Spleen (tissue), 11 donors: ENCODE data around the gene HIVEP3. TPM values are rescaled to one million over a fixed set of nuclear protein-coding genes. Genes with fewer than 3 reads are reported as not detected.

ENCODE experiments used
- DNase-seq: peaks from one replicate; pipeline ENCODE4 v3.0.0-alpha.2; 2020
- H3K27ac ChIP-seq, 8 donors: fragments of 200-600 bp; sonication (generic) in 7 of 8; 1 replicate in 4 of 8; 2 replicates in 4 of 8; pipeline versions ENCODE4 v1.5.0 to v1.8.0; 2016 to 2021; ENCODE audit warnings: inconsistent platforms in 4 of 8, mild to moderate bottlenecking in 4 of 8, moderate library complexity in 1 of 8
- H3K27me3 ChIP-seq, 7 donors: fragments of 200-600 bp; sonication (generic) in 6 of 7; replicated peaks in 1 of 7; 1 replicate in 4 of 7; 2 replicates in 3 of 7; pipeline versions ENCODE4 v1.5.0 to v1.8.0; 2016 to 2021; ENCODE audit warnings: inconsistent platforms in 3 of 7, mild to moderate bottlenecking in 1 of 7
- H3K36me3 ChIP-seq, 6 donors: fragments of 200-600 bp; sonication (generic) in 5 of 6; 1 replicate in 4 of 6; 2 replicates in 2 of 6; pipeline versions ENCODE4 v1.5.0 to v1.8.0; 2016 to 2021; ENCODE audit warnings: inconsistent platforms in 2 of 6
- H3K4me1 ChIP-seq, 6 donors: fragments of 200-600 bp; sonication (generic) in 5 of 6; 1 replicate in 3 of 6; 2 replicates in 3 of 6; pipeline versions ENCODE4 v1.5.0 to v1.8.0; 2016 to 2021; ENCODE audit warnings: inconsistent platforms in 3 of 6
- H3K4me3 ChIP-seq, 8 donors: fragments of 200-600 bp; sonication (generic) in 7 of 8; 1 replicate in 4 of 8; 2 replicates in 4 of 8; pipeline versions ENCODE4 v1.5.0 to v1.8.0; 2016 to 2021; ENCODE audit warnings: inconsistent platforms in 4 of 8, mild to moderate bottlenecking in 4 of 8, moderate library complexity in 2 of 8
- H3K9me3 ChIP-seq, 8 donors: fragments of 200-600 bp; sonication (generic) in 7 of 8; 1 replicate in 4 of 8; 2 replicates in 4 of 8; pipeline versions ENCODE4 v1.5.0 to v1.8.0; 2016 to 2021; ENCODE audit warnings: inconsistent platforms in 4 of 8
- CTCF ChIP-seq, 11 experiments: fragments of 200-600 bp in 7 of 11; fragments of 450-650 bp in 4 of 11; sonication (generic) in 4 of 11; IDR thresholded peaks in 8 of 11; conservative IDR thresholded peaks in 3 of 11; 1 replicate in 7 of 11; 2 replicates in 4 of 11; pipeline versions ENCODE4 v1.4.0 to v1.8.0; 2016 to 2021; ENCODE audit warnings: antibody characterized with exemption in 11 of 11, inconsistent platforms in 4 of 11, mild to moderate bottlenecking in 1 of 11
- POLR2A ChIP-seq, 3 donors: fragments of 450-650 bp; IDR thresholded peaks; one replicate each; pipeline ENCODE4 v1.5.1; 2017; ENCODE audit warnings: antibody characterized with exemption in 3 of 3, mild to moderate bottlenecking in 1 of 3
- POLR2AphosphoS5 ChIP-seq, 3 donors: sonication (generic); formaldehyde crosslinking; IDR thresholded peaks; one replicate each; pipeline ENCODE4 v1.5.1; 2017; ENCODE audit warnings: antibody characterized with exemption in 3 of 3
- WGBS, 5 donors: extraction: QIAGEN DNeasy Blood & Tissue Kit in 3 of 5; methylation state at CpG; one replicate each; pipeline versions ENCODE4 v1.1.5 to v1.1.7; 2013 to 2018; 5-methylcytosine and 5-hydroxymethylcytosine counted together
- intact Hi-C: fragments of 100-400 bp; cut with DNase I; formaldehyde crosslinking; loops from one replicate; pipeline ENCODE4 v1.15.0; 2023; ENCODE audit warnings: low total_unique reads
- polyA plus RNA-seq, 3 donors: library from polyadenylated mRNA; stranded (reverse); fragments of 200-250 nt; gene quantifications; one replicate each; pipeline ENCODE4 v1.2.1, GENCODE V29; 2013
- total RNA-seq, 7 donors: library from RNA; depleted of rRNA in 3 of 7; stranded (reverse); fragments of >200 nt in 3 of 7; fragmentation: NEBNext Ultra II Directional in 4 of 7; extraction: Animal tissue kit (Norgen Biotek cat#: 25700) in 4 of 7; gene quantifications; one replicate each; pipeline versions ENCODE4 v1.1.0 to v1.2.1, GENCODE V29; 2016 to 2021
- donor health status: healthy with polysubstance abuse.
- donor health status: DM: no; HTN: no; CAD: no; lungs with moderate emphysema.
- donor health status: DM: no; HTN: no; CAD: no.
- donor health status: Bipolar disorder and iron deficiency.
- donor health status: healthy.
- donor health status: DM: no; HTN: no; CAD: no.
- donor health status: DM: yes; HTN: yes; CAD: no.

HIVEP3 gene
- total and polyA plus RNA-seq, 10 donors: 2.4 to 21.2 (median 8.2) TPM

- H3K4me1 ChIP-seq: peaks cover 0 to 39% (median 23%) of the 10 kb centered on the region in 6 donors
These were observed 423.3 kb downstream of the HIVEP3 start for GRCh38 chr1:41495210-41495948.

DNA sequence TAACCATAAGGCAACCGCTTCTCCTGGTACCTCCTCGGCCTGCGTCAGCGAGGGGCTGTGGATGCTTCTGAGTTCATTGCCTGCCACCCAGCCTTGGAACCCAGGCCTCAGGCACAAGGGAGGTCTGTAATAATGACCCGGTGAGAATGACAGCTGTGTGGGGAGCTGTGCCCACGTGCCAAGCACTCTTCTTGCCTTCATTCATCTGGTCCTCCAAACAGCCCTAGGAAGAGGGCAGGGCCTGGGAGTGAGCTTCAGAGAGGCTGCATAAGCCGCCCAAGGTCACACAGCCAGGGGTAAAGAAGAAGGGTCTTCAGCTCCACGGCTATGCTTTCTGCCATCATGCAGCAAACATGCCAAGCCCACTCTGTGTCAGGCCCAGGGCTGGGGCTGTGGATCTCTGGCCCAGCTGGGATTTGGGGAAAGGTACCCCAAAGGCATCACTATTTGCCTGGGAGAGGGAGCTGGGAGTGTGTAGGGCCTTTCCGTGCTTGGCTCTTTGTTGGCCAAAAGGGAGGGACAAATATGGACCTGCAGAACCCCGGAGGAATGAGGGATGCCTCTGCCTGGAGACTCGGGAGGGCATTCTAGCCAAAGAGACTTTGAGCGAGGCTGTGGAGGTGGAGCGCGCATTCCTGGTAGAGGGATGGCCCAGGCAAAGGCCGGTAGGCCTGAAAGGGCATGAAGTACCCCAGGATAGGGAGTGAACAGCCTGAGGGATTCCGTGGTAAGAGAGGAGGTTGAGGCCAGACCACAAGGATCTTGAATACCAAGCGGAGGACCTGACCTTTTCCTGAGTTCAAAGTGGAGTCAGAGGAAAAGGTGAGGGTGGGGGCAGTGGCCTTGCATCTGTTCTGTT, 424.1 kb downstream of the HIVEP3 start:
- intact Hi-C loops: no loop called here
- Histone ChIP-seq H3K4me3 (no peak overlapping the region), H3K4me1 (peaks cover 0 to 37% (median 23%) of the 10 kb centered on the region in 6 donors), H3K9me3 (no peaks in the 10 kb centered on the region), H3K27ac (no peak overlapping the region), H3K27me3 (peaks cover 0 to 33% (median 13%) of the 10 kb centered on the region in 7 donors), H3K36me3 (no peaks in the 10 kb centered on the region)
- DNase-seq: no peak
- TF ChIP-seq CTCF (IDR thresholded peaks at IDR 0.05 in 8 of 11, conservative IDR thresholded peaks at IDR 0.05 in 3 of 11) (no peak), POLR2AphosphoS5 (IDR thresholded peaks at IDR 0.05) (no peak), POLR2A (IDR thresholded peaks at IDR 0.05) (no peak)
- WGBS, 5 donors: 80 to 89% (median 84%) methylated on average over 11 to 17 of the region's 17 CpGs

More at GRCh38 chr1:41495210-41495948, 423.3 kb downstream of the HIVEP3 start:
- H3K27me3 ChIP-seq: peaks cover 0 to 33% (median 13%) of the 10 kb centered on the region in 7 donors
- H3K36me3 ChIP-seq: no peaks in the 10 kb centered on the region
- H3K4me3 ChIP-seq: peak overlapping the region in 3 of 8 donors; percentile 29 to 51 (median 31)
- TF ChIP-seq CTCF (IDR thresholded peaks at IDR 0.05 in 8 of 11, conservative IDR thresholded peaks at IDR 0.05 in 3 of 11): peak in 2 of 11 experiments; percentile 3 to 6
- TF ChIP-seq POLR2A (IDR thresholded peaks at IDR 0.05): no peak
- intact Hi-C loops: no loop called here
- DNase-seq: no peak
- H3K27ac ChIP-seq: peak overlapping the region in 3 of 8 donors; percentile 36 to 79 (median 51)
- H3K9me3 ChIP-seq: no peaks in the 10 kb centered on the region
- 49 to 60% (median 57%) methylated on average over 14 to 19 of the region's 19 CpGs for WGBS, 5 donors

DNA sequence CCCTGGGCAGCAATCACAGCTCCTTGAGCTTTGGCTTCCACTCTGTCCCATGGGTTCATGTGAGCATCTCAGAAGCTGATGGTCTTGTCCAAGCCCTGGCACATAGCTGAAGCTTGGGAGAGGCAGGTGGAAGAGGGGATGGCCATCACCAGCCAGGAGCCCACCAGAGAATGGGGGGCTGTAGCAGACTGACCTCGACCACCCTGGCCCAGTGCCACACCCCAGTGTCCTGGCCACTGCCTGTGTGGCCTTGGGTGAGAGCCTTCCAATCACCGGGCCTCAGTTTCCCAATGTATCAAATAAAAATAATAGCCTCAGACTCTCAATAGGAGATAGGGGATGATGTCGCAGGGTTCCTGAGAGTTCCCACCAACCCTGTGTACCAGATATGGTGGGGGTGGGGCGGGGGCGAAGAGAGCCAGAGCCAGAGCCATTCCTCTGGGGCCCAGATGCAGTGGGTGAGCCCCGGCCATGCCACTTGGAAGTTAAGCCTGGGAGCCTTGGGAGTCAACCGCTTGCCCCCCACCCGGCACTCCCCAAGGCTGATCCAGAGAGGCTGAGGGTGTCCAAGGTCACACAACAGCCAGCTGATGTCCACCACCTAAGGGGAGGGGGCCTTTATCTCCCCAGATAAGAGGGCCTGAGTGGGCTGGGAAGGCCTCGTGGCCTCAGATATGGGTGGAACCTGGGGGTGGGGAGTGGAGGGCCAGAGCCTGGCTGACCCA, 424.9 kb downstream of the HIVEP3 start:
- intact Hi-C loops: no loop called here
- peaks cover 0 to 33% (median 13%) of the 10 kb centered on the region in 7 donors for H3K27me3 ChIP-seq
- DNase-seq: no peak
- H3K4me3 ChIP-seq: no peak overlapping the region
- no peak for TF ChIP-seq POLR2A (IDR thresholded peaks at IDR 0.05)
- TF ChIP-seq CTCF (IDR thresholded peaks at IDR 0.05 in 8 of 11, conservative IDR thresholded peaks at IDR 0.05 in 3 of 11): no peak
- TF ChIP-seq POLR2AphosphoS5 (IDR thresholded peaks at IDR 0.05): no peak
- 85 to 92% (median 86%) methylated on average over 9 of the region's 9 CpGs for WGBS, 5 donors
- no peak overlapping the region for H3K27ac ChIP-seq
- no peaks in the 10 kb centered on the region for H3K9me3 ChIP-seq
- H3K4me1 ChIP-seq: peaks cover 0 to 30% (median 21%) of the 10 kb centered on the region in 6 donors
- no peaks in the 10 kb centered on the region for H3K36me3 ChIP-seq
